GM12874 (cell line): Measurements from ENCODE around the gene DISC1.

Experiments used
- CTCF ChIP-seq: IDR thresholded peaks from 2 replicates; pipeline ENCODE4 v1.5.1; 2011; ENCODE audit warnings: low read depth, mild to moderate bottlenecking, control low read depth, low read length, moderate library complexity; ENCODE audit not compliant: insufficient read depth

DISC1 gene

GRCh38 chr1:231918239-231919015 is 291.8 kb downstream of the DISC1 start:
- no peak for TF ChIP-seq CTCF

DNA sequence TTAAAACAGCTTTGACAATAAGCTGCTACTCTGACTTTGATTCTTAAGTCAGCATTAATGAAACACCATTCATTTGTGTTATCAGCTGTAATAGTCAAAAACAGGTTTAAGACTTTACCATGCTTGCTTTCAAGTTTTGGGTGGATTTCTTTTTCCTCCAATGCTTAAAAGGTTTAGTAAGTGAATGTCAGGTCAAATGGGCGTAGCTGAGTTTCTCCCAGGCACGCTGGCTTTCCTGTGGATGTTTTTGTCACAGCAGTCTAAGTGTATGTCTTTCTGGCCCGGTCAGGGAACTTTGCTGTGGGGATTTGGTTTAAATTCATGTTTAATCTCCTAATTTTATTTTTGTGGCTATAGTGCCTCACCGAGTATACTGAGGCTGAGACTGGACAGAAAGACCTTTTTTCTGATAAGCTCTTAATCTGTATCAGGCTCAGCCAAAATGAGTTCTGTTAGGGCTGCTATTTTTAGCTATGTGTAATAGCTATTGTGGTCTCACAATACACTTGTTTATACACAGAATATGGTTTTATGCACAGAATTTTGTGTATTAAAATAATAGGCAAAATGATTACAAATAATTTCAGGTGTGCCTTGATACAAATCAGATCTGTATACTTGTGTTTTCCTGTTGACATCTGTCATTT is 292.8 kb downstream of the DISC1 start:
- no peak for TF ChIP-seq CTCF

DNA sequence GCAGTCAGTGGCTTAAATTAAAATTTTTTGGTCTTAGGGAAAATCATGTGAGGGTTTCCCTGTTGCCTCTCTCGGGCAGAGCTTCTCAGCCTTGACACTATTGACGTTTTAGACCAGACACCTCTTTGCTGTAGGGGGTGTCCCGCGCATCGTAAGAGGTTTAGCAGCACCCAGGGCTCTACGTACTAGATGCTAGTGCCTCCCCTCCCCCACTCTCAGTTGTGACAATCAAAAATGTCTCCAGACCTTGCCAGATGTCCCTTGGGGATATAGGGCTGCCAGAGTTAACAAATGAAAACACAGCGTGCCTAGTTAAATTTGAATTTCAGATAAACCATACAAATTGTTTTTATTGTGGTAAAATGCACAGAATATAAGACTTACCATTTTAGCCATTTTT is 293.3 kb downstream of the DISC1 start:
- TF ChIP-seq CTCF = no peak

- TF ChIP-seq CTCF = no peak
These were observed 295.2 kb downstream of the DISC1 start for GRCh38 chr1:231921646-231922345.

DNA sequence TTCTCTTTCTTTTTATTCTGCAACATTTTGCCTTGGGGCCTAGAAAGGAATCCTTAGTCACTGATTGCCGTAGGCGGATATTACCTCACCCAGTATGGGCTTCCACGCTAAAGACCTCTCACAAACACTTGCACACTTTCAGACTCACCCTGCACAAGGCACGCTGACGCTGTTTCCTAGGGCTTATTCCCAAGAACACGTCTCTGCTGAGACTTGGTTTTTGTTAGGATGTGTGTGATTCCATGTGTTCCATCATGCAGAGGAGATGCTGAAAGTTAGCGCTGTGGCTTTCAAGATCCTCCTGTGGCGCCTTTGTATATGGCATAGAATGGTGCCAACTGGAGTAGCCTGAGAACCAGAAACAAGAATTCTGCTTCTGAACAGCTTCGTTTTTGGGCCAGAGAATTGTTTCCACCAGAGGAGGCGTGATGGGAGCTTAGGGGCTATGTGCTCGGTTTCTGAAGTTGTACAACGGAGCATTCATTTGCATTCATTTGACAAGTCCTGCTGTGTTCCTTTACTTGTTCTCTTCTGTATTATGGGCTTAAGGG is 297.0 kb downstream of the DISC1 start:
- TF ChIP-seq CTCF = no peak

DNA sequence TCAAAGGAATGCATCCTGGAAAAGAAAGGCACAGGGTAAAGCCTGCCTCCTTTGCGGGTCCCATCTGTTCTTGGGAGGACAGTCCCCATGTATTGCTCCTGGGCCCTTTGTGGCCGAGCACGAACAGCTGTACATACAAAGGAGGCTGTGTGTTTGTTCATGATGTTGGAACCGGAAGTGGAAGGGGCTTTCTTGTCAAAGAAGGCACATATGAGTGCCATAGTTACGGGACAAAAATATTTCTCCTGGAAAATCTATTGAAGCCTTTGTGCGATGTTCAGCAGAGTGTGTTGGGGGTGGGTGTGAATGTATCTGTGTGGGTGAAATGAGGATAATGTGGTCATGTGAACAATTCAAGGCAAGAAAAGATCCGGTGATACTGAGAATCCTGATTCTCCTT is 297.6 kb downstream of the DISC1 start:
- TF ChIP-seq CTCF = no peak

DNA sequence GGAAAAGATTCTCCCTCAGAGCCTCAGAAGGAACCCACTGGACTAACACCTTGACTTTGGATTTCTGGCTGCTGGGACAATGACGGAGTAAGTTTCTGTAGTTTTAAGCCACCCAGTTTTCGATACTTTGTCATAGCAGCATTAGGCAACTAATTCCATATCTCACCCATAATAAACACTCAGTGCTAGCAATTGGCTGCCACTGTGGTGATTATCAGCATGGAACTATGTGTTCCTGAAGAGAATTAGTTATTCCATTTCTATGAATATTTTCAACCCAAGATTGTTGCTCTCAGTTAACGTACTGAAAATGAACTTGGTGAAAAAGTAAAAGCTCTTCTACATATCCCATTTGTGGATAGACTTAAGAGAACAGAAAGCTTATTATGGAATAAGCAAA is 299.3 kb downstream of the DISC1 start:
- no peak for TF ChIP-seq CTCF
